NCI-H774 (cell line): ENCODE measurements around the gene OR2F2.

Experiments used
- DNase-seq: peaks from one replicate; lab custom pipeline; 2025; lab: John Stamatoyannopoulos, UW

Gene OR2F2

GRCh38 chr7:143934526-143935325 lies at the start of gene OR2F2:
Gene OR2F2, plus strand, starts transcription at chr7:143935233. Its CDS starts 0 bp downstream, at chr7:143935233.
- DNase-seq: no peak

DNA sequence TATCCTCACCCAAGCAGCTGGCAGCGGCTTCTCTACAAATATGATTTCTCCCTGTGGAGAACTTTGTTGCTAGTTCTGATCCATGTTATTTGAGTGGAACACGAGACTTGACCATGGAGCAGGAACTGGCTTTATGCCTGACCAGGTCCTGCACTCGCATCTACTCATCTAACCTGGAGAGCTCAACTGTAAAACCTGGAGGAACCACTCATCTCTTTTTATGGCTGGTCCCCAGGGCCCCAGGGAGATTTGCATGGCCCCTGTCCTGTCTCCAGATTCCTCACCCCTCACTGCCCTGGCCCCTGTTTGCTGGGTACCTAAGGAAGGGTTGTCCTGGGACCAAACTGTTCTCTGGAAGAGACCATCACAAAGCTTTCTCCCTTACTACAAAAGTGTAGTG lies 49.1 kb upstream of the OR2F2 start:
- DNase-seq: no peak

- DNase-seq: no peak
Measured at GRCh38 chr7:143886826-143887477, 48.1 kb upstream of the OR2F2 start.

DNA sequence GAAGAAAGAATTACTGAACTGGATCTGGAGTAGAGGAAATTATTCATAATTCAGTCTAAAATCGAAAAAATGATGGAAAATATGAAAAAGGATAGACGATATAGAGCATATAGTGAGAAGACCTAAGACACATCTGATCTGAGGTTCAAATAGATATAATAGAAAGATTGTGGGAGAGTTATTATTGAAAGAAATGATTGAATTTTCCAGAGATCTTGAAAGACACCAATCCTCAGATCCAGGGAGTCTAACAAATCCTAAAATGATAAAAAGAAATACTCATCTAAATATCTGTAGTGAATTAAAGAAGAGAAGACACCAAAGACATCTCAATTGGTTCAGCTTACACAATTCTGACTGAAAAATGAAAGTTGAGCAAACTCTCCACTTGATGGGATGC lies 46.0 kb upstream of the OR2F2 start:
- DNase-seq: no peak

- no peak for DNase-seq
Measured at GRCh38 chr7:143890558-143890957, 44.5 kb upstream of the OR2F2 start.

DNA sequence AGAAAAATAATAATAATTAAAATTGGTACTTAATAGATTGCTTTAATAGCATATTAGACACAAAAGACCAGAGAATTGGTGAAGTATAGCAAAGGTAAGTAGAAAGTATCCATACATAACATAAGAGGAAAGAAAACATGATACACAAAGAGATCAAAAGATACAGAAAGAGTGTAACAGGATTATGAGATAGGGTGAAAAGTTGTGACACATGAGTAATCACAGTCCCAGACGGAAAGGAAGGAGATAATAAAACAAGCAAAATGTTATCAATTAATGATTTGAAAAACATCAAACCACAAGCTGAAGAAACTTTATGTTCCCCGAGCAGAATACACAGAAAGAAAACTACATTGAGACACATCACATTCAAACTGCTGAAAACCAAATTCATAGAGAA lies 43.6 kb upstream of the OR2F2 start:
- no peak for DNase-seq

DNA sequence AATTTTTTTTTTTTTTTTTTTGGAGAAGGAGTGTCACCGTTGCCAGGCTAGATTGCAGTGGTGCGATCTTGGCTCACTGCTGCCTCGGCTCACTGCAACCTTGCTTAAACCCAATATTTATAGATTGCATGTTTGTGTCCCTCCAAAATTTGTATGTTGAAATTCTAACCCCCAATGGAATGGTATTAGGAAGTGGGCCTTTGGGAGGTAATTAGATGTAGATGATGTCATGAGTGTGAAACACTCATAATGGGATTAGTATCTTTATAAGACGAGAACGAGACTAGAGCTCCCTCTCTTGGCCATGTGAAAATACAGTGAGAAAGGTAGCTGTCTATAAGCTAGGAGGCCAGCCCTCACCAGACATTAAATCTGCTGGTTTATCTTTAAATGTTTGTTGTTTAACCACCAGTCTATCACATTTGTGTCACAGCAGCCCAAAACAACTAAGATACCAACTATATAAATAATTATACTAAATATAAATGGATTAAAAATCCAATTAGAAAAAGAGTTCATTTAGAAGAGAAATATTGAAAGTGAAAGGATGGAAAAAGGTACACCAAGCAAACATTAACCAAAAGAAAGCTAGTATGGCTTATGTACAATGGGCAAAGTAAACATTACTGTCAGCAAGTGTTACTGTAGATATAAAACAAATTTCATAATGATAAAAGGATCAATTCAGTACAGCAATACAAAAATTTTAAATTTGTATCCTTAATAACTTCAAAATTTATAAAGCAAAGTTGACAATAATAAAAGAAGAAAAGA lies 42.3 kb upstream of the OR2F2 start:
- peak; percentile 30 for DNase-seq

GRCh38 chr7:143896667-143897066 lies 38.4 kb upstream of the OR2F2 start:
- DNase-seq: no peak

DNA sequence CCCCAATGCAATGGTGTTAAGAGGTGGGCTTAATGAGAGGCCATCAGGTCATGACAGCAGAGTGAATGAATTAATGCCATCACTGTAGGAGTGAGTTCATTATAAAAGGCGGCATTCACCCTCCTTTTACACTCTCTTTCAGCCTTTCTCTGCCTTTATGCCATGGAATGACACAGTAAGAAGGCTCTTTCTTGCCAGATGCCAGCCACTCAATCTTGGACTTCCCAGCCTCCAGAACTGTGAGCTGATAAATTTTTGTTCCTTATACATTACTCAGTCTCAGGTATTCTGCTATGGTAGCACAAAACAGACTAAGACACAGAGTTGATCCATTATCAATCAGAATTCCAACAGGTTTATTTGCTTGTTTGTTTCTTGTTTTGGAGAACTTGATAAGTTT lies 36.2 kb upstream of the OR2F2 start:
- no peak for DNase-seq

DNA sequence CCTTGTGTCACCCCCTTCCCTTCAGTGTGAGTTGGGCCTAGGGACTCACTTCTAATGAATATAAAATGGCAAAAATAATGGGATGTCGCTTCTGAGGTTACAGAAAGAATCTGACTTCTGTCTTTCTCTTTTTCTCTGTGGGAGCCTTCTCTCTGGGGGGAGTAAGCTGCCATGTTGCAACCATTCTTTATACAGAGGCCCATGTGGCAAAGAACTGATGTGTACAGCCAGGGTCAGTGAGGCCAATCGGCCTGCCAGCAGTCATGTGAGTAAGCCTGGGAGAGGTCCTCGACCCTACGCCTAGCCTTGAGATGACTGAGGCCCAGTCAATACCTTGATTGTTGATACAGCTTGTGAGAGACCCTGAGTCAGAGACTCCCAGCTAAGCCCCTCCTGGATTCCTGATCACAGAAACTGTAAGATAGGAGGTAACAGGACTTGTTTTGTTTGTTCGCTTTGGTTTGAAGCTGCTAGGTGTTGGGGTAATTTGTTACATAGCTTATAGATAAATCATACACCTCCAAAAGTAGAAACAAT lies 34.7 kb upstream of the OR2F2 start:
- DNase-seq: no peak

- DNase-seq: no peak
Measured at GRCh38 chr7:143901332-143901667, 33.7 kb upstream of the OR2F2 start.

DNA sequence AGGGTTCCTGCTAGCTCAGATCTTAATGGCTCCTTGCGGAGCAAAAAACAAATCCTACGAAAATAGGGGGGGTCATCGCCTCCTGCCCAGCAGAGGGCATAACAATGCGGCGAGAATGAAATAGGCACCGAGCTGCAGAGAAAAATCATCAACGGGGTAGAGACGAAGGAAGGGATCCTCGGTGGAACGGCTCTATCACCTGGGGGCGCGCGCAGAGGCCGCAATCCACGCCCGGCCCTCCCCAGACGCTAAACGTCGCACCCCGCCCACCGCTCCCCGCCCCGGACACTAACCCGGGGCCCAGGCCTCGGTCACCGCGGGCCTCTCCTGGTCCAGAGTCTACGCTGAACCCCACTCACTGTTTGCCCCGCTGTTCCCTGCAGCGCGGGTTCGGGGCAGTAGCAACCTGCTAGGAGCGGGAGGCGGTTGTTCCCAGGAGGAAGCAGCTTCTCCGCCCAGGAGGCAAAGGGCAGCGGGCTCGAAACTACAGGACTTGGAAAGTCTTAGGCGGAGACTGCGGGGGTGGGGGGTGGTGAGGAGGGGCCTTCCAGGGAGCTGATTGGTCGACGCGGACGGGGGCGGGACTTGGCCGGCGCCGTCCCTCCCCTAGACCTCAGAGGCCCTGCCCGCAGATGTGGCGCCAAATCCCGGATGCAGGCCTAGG lies 33.2 kb upstream of the OR2F2 start, which contains the start of gene TCAF1:
TCAF1 (minus strand) TSS at position 509 of the 664 bp plus-strand sequence. CDS start 25,568 bp downstream, outside the sequence.
- DNase-seq: peak; percentile 90

DNA sequence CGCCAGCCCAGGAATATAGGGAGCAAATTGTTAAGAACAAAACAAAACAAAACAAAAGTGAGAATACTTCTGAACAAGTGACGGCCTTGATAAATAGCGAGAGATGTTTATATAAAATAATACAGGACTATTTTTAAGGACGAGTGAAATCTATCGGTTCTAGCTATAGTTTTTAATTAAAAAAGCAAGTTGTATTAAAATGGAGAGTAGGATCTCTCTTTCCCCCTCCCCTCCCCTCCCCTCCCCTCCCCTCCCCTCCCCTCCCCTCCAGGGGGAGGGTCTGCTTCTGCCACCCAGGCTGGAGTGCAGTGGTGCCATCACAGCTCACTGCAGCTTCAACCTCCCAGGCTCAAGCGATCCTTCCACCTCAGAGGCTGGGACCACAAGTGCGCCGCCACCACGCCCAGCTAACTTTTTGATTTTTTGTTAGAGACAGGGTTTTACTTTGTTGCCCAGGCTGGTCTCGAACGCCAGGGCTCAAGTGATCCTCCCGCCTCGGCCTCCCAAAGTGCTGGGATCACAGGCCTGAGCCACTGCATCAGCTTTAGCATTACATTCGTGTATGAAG lies 32.6 kb upstream of the OR2F2 start:
- DNase-seq: no peak

DNA sequence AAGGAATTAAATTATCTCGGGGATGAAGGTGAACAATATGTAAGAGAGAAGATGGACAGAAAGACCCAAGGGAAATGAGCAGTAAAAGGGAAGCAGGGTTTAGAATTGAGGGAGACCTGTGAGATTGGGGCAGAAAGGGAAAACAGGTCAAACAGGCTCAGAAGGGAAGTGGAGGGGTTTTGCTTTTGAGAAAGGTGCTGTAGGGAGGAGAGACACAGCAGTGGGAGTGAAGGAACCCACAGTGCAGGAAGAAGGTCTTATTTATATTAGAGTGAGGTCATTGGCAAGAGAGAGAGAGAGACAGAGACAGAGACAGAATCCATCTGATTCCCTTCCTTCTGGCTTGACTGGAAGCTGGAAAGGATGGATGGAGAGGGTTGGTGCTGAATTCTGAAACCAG lies 29.5 kb upstream of the OR2F2 start:
- DNase-seq: no peak

DNA sequence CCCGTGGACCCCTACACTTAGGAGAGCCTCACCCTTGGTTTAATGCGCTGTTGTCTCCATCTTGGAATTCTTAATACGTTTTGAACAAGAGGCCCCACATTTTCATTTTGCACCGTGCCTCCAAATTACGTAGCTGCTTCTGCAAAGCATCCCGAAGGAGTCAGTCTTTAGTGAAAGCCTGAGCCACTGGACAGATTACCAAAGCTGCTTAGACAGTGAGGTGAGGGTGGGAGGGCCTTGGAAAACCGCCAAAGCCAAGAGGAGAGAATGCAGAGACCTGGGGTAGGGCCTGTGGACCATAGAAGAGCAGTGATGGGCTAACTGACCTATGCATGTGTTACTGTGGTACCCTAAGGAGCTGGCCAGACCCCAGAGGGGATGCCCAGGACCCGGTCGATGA lies 28.9 kb upstream of the OR2F2 start:
- no peak for DNase-seq

- DNase-seq: no peak
Measured at GRCh38 chr7:143906895-143907294, 28.1 kb upstream of the OR2F2 start.

DNA sequence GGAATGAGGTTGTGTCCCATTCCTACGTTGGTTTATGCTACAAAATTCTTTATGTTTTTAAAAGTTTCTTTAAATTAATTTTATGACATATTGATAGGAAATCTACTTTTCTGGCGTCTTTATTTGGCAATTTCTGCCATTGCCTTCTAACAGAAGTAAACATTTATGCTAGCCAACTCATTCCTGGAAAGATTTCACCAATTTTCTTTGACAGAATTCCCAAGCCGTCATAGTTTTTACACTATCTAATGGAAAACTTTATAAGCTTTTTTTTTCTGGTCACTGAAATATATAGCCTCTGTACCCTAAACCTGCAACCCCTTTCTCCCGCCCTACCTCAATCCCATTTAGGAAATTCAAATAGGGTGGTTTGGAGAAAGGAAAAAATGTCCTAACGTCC lies 26.9 kb upstream of the OR2F2 start:
- no peak for DNase-seq

DNA sequence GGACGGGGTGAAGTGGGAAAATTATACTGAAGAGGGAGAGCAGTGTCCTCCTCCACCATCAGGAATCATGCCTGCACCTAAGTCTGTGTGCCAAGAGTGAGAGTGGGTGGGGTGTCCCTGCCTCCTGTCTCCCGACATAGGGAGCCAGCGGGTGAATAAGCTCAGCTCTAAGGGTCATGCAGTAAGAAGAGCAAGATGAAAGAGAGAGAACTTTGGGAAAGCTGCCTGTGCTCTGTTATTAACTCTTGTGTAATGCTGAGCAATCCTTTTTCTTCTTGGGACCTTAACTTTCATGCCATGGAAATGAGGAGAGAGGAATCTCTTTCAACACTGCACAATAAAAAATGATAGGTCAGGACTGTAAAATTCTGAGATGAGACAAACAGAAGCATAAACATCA lies 25.2 kb upstream of the OR2F2 start:
- DNase-seq: no peak

GRCh38 chr7:143910473-143911248 lies 24.4 kb upstream of the OR2F2 start:
- DNase-seq: no peak

DNA sequence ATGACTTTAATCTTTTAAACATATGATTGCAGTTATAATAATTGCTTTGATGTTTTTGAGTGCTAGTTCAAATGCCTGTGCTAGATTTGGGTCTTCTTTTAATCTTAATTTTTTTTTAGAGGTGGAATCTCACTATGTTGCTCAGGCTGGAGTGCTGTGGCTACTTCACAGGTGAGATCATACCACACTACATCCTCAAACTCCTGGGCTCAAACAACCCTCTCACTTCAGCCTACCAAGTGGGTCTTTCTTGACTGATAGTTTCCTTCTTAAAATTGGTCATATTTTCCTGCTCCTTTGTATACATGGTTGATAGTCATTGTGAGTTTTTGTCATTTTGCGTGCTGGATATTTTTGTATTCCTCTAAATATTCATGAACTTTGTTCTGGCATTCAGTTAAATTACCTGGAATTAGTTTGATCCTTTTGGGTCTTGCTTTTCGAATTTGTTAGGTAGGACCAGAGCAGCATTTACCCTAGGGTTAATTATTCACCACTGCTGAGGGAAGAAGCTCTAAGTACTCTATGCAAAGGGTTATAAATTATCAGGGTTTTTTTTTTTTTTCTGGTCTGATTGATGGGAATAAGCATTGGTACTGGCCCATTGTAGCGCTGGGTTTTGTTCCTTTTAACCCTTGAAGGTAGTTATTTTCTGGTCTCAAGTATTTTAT lies 21.0 kb upstream of the OR2F2 start:
- no peak for DNase-seq
